GM18498 (cell line): Measurements from ENCODE around the gene FLAD1.

Experiments used
- ATAC-seq: cut with Tn5 transposase; IDR thresholded peaks from one replicate; pipeline ENCODE4 v1.9.1; 2021; ENCODE audit warnings: mild to moderate bottlenecking, moderate library complexity; ENCODE audit not compliant: unreplicated experiment

FLAD1 gene

DNA sequence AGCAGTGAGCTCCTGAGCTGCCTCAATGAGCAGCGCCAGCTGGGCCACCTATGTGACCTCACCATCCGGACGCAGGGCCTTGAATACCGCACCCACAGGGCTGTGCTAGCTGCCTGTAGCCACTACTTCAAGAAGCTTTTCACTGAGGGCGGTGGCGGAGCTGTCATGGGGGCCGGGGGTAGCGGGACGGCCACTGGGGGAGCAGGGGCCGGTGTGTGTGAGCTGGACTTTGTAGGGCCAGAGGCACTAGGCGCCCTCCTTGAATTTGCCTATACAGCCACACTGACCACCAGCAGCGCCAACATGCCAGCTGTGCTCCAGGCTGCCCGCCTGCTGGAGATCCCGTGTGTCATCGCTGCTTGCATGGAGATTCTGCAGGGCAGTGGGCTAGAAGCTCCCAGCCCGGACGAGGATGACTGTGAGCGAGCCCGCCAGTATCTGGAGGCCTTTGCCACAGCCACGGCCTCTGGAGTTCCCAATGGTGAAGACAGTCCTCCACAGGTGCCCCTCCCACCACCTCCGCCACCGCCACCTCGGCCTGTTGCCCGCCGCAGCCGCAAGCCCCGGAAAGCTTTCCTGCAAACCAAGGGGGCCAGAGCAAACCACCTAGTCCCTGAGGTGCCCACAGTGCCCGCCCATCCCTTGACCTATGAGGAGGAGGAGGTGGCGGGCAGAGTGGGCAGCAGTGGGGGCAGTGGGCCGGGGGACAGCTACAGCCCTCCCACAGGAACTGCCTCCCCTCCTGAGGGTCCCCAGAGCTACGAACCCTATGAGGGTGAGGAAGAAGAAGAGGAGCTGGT, 31.8 kb downstream of the FLAD1 start:
- ATAC-seq: no peak

DNA sequence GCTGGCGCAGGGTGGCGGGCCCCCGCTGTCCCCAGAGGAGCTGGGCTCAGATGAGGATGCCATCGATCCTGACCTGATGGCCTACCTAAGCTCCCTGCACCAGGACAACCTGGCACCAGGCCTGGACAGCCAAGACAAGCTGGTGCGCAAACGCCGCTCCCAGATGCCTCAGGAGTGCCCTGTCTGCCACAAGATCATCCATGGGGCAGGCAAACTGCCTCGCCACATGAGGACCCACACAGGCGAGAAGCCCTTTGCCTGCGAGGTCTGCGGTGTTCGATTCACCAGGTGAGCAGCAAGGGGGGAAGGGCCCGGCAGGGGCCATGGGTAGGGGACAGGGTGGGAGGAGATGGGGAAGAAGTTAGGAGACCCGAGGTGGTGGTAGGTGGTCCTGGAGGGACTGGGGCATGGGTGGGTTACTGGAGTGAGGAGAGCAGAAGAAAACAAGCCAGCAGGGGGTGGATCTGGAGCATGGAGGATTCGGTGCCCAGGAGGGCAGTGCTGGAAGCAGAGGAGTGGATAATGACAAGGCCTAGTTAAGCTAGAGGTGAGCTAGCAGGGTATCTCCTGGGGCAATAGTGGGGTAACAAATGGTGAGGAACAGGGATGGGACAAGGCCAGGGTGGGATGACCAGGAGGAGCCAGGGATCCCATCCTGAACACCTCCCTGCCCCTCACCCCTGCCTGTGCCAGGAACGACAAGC, 32.5 kb downstream of the FLAD1 start:
- no peak for ATAC-seq

DNA sequence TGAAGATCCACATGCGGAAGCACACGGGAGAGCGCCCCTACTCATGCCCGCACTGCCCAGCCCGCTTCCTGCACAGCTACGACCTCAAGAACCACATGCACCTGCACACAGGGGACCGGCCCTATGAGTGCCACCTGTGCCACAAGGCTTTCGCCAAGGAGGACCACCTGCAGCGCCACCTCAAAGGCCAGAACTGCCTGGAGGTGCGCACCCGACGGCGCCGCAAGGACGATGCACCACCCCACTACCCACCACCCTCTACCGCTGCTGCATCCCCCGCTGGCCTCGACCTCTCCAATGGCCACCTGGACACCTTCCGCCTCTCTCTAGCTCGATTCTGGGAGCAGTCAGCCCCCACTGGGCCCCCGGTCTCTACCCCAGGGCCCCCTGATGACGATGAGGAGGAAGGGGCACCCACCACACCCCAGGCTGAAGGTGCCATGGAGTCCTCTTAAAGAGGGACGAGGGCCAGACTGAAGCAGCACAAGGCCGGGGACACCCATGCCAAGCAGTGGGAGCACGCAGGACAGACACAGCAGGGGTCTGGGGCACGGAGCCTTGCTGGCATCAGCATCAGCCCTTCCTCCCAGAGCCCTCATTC, 33.2 kb downstream of the FLAD1 start:
- ATAC-seq: no peak

DNA sequence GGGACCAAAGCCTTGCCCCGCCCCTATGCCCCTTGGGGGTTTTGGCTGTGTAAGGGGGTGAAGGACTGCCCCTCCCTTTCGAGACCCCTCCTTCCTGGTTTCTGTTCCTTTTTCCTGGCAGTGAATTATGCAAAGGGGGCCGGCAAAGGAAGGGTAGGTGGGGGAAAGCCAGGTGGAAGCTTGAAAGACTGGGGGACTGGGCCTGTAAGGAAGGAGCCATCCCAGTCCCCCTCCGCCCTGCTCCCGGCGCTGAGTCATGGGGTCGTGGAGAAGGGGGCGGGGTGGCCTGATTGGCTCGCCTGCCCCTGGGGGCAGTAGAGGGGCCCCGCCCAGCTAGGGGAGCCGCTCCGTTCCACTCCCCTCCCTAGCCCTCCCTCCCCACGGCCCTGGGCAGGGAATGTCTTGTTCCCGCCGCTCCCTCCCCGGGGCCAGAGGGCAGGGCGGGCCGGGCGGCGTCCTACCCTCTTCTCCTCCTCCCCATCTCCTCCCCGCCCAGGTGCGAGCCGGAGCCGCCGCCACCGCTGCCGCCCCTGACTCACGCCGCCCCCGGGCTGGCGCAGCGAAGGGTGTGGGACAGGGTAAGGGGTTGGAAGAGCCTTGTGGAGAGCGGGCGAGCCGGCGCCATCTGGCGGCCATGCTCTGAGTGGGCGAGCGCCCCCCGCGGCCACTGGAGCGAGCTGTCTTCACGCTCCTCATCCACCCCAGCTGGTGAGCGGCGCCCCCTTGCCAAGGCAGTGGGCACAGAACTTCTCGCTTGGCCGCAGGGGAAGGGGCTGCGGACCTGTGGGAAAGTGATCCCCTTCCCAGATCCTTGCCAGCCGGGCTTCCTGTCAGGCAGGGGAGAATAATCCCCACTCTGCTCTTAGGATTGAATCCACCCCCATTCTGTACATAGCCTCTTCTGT, 34.1 kb downstream of the FLAD1 start:
- ATAC-seq: peak; percentile 77

DNA sequence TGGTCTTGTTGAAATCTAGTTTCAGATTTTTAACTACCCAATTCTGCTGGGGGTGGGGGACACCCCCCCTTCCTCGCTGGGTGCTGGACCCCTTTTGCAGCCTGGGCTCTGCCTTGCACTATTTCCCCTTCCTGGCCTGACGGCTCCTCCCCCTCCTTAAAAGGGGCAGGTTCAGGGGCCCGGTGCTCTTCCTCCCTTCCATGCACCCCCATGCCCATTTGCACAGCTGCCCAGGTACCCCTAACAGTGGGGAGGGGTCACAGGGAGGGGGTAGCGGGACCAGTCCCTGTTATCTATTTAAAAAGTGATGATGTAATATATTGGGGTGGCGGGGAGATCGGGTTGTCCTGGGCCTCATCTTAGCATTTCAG, 34.8 kb downstream of the FLAD1 start:
- no peak for ATAC-seq

DNA sequence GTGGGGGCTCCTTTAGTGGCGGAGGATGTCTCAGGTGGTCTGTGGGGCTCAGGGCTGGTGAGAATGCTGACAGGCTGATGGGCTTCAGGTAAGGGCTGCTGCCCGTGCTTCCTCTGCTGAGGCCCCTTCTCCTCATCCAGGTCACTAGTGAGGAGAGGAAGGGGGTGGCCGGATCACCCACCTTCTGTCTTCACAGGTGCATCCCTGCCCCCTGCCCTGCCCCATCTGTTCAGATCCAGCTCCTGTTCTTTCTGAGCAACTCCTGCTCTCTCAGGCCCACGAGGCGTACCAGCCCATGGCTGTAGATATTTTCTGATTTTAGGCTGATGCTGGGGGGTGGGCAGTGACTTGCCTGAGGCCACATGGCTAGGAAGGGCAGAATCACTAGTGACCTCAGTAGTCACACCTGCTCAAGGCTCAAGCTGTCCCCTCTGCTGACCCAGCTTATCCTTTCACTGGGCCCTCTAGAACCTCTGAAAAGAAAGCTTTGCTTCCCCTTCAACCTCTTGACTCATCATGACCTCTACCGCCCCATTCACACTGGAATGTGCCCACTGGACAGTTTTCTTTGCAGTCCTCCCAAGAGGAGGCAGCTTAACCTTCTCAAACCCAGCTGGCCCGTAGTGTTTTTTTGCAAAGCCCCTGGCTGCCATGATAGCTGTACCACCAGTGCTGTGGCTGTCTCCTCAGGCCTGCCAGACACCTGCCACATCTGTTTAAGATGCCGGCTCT, 35.6 kb downstream of the FLAD1 start:
- no peak for ATAC-seq

DNA sequence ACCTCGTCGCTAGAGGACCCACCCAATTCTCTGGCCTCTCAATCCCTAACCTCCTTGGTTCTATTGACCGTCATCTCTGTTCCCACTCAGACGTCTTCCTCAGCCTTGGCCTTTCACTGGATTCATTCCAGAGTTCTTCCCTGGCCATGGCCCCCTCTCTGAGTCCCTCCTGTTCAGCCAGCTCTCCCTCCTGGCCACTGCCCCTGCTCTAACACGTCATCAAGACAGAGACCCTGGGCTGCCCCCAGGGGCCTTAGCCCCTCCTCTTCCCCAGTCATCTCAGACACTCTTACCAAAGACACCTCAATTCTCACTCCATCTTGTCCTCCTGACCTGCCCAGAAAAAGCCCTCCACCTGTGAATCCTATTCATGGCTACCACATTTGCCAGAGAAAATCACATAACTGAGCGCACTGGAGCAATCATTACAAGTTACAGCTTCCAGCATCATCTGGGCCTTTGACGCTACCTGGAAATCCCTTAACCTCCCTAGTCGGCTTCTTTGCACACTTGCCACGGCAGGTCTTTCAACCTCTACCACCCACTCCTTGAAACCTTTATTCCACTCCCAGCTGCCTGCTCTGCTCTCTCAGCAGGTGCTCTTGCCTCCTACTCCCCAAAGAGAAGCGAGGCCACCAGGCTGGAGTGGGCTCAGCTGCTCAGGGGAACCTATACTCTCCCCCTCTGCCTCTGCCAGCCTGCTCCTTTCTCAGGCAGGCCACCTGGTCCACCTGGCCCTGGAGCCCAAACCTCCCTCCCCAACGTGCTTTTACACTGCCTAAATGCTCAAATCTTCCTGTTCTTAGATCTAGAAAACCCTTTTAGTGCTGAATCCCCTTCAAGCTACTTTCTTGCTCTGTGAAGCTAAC, 36.5 kb downstream of the FLAD1 start:
- ATAC-seq: no peak

DNA sequence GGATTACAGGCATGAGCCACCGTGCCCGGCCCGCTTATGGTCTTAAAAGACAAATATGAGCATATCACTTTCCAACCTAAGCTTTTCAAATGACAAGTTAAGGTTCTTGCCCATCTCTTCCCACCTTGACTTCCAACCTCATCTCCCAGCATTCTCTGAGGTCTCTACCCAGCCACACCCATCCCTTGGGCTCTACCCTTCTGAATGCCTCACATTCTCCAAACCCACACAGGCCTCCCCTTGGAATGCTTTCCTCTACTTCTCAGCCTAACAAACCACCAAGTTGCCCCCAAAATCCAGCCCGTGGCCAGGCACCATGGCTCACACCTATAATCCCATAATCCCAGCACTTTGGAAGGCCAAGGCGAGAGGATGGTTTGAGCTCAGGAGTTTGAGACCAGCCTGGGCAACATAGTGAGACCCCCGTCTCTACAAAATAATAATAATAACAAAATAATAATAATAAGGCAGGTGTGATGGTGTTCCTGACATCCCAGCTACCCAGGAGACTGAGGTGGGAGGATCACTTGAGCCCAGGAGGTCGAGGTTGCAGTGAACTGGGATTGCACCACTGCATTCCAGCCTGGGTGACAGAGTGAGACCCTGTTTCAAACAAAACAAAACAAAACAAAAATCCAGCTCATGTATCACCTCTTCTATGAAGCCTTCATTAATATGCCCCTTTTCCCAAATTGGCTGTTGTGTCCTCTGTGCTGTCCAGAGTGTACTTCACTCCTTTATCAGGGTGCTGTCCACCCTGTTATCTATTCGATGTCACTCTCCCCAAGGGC, 39.2 kb downstream of the FLAD1 start:
- no peak for ATAC-seq

DNA sequence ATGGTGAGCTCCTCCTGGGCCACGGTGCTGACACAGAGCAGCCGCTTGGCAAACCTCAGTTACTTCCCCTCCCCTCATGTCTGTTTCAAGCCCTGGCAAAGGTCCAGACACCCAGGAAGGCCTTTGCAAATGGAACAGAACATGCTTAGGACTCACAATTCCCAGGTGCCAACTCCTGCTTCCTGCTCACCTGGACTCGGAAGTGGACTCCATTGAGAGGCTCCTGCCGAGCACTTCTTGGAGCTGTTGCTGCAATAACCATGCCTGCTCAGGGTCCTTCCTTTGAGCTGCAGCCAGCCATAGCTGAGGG, 39.7 kb downstream of the FLAD1 start:
- ATAC-seq: no peak

DNA sequence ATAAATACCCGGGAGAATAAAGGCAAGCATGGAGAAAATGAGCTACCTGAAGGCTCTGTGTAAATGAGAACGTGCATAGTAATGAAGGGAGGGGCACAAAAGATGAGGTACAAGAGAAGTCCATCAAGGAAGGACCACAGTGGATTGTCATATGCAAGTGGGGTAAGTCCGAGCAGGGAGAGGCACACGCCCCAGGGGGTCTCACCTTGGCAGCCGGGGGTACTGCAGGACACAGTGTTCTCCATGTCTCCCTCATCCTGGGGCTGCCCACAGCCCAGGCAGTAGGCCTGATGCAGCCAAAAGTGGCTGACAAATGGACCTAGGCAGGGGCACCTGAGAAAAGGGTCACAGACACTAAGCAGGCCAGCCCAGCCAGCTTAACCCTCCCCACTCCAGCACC, 40.5 kb downstream of the FLAD1 start:
- no peak for ATAC-seq

DNA sequence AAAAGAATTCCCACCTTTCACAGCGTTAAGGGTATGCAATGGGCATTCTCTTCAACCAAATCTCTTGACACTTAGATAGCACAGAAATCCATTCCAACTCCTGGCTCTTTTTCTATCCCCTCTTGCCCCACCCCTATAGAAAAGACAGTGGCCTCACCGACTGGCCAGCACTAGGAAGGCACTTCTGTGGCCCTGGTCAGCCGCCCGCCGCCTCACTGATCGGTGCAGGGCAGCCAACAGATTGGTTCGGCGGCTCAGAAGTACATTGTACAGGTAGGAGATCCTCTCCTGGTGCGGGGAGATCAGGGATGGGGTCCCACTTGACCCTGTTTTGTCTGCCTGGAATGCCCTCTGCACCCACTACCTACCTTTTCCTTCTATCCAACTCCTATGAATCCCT, 41.2 kb downstream of the FLAD1 start:
- no peak for ATAC-seq

DNA sequence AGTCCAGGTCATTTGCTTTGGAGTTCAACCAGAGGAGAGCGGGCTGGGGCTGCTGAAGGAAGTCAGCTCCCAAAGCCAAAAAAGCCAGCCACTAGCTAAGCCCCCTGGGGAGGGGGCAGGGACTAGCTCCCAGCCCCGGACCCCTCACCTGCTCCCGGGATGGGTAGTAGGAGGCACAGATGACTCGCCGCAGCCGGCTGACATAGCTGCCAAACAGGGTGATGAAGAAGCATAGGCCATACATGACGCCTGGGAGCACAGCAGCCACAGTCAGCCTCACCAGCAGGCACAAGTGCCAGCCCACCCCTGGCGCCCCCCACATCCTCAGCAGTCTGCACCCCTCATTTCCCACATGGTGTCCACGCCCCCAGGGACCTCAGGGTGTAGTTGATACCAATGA, 43.0 kb downstream of the FLAD1 start:
- no peak for ATAC-seq

DNA sequence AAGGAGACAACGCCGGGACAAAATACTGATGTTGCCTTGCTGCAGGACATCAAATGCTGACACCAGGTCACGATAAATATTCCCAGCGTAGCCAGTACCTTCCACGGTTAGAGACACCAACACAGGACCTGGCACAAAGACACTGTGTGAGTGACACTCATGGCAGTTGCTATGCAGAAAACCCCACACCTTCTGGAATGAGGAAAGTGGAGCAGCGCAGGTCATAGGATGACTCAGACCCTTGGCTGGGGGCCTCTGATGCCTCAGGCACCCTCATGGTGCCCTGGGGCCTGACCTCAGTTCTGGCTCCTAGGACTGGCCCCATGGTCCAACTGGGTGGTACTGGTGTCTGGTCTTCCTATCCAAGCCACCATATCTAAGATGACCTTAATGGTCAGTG, 43.4 kb downstream of the FLAD1 start:
- ATAC-seq: no peak

DNA sequence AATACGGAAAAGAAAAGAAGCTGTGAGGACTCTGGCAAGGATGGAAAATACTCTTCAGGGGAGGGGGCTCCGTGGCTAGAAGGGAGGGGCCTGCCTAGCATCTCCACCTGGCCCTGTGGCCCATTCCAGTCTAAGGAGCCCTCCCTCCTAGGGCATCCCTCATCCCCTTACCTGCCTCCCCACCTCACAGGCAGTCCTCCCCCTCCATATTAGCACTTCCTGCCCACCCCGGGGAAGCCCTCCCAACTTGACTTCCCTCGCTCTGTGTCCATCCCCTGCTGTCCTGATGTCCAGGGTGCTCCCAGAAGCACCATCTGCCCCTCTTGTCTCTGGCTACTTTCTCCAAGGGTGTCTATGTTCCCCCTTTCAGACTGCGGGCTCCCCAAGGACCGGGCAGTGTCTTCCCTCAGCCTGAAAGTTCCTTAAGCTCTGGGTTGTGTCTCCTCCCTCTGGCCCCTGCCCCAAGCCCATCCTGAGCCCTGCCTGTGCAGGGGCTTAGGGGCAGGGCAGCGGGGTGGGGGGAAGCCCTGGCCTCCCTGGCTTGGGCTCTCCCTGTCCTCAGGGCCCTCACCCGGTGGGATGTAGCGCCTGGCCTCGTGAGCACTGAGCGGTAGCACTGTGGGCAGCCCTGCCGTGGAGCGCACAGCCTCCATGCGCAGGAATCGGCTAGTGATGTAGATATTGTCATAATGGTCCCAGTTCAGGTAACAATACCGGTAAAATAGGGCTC, 46.5 kb downstream of the FLAD1 start:
- no peak for ATAC-seq

DNA sequence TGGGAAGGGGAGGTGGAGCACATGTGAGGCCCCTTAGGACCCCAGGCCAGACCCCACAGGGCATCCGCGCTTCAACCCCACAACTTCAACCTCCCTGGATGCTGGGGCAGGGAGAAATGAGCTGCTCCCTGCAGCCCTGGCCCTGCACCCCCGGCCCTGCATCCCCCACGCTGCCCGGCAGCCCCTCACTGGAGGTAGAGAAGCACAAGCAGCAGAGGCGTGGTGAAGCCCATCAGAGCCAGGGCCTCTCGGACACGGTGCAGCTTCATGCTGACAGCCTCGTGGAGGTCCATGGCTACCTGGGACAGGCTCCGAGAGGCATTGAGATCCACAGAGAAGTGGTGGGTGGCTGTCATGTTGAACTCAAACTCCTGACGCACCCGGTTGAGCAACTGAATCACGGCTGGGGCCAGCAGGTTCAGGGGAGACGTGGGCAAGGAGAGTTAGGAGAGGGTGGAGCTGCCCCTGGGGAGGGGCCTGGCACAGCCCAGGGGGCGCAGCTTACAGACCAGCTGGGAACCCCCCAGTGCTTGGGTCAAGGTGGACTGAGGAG, 47.2 kb downstream of the FLAD1 start:
- ATAC-seq: no peak

DNA sequence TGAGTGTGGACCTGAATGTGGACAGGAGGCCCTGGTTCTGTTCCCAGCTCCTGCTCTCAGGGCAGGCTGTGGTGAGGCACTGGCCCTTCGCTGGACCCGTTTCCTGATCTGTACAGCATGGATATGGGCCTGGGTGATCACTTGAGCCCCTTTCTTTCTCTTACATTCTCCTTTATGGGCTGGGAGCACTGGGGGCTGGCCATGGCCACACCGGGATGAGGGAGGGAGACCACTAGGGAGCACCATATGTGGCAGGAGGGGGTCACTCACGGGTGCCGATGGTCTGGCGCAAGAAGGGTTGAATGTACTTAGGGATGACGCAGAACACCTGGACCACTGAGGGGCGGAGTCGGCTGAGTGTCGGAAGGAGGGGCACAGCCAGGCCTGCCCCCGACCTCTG, 47.8 kb downstream of the FLAD1 start:
- no peak for ATAC-seq

DNA sequence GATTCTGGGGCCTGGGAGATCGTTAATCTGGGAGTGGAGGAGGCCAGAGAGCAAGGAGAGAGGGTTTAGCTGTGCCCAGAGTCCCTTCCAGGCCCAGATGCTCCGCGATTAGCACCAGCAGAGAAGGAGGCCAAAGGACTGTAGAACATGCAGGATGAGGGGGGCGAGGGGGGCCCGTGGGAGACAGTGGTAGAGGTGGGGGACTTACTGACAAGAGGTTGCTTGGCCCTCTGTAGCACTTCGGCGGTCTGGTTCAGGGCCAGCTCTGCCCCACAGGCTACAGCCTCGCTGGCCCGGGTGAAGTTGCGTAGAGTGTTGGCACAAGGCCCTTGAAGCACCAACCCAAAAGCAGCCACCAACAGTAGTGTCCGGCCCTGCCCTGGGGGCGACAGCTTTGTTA, 49.7 kb downstream of the FLAD1 start:
- ATAC-seq: no peak

DNA sequence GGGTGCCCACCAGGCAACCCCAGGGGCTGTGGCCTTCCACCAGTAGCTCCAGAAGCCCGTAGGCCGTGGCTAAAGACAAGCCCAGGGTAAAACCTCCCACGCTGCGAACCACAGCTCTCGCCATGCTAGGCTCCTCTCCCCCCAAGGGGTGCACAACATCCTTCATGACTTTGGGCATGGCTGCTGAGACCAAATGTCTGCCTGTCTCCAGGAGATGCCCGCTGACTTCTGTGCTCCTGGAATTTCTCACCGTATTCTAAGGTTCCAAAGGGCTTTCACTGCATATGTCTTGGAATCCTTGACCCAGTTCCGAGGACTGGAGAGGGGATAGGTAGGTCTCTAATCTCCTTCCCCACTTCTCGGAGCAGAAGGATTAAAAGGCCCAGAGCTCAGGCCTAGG, 50.4 kb downstream of the FLAD1 start, which contains the start of the genes DCST1 and DCST2:
Gene DCST1, plus strand, starts transcription at position 301 of the 400 bp plus-strand sequence. CDS start 213 bp downstream, outside the sequence.
Gene DCST2, minus strand, starts transcription at position 258 of the 400 bp plus-strand sequence. Its CDS starts 80 bp downstream, at position 178.
- ATAC-seq: no peak
